Raji (cell line): ENCODE results near the gene PRKG1.

Experiments used
- POLR2A ChIP-seq: IDR thresholded peaks from 2 replicates; pipeline ENCODE4 v1.6.1; 2011; ENCODE audit warnings: low read depth, low read length, control low read depth; ENCODE audit not compliant: insufficient read depth

The PRKG1 gene

GRCh38 chr10:52245547-52245946 lies 1171.3 kb downstream of the PRKG1 start:
- no peak for TF ChIP-seq POLR2A

GRCh38 chr10:52248697-52249306 lies 1174.5 kb downstream of the PRKG1 start:
- no peak for TF ChIP-seq POLR2A

GRCh38 chr10:52249850-52250395 lies 1175.6 kb downstream of the PRKG1 start:
- no peak for TF ChIP-seq POLR2A

- TF ChIP-seq POLR2A = no peak
Measured at GRCh38 chr10:52250510-52250909, 1176.2 kb downstream of the PRKG1 start.

- no peak for TF ChIP-seq POLR2A
Measured at GRCh38 chr10:52252307-52252706, 1178.0 kb downstream of the PRKG1 start.

- TF ChIP-seq POLR2A = no peak
Measured at GRCh38 chr10:52256832-52257691, 1182.8 kb downstream of the PRKG1 start.

- no peak for TF ChIP-seq POLR2A
Measured at GRCh38 chr10:52257692-52258075, 1183.4 kb downstream of the PRKG1 start.

GRCh38 chr10:52258799-52259425 lies 1184.6 kb downstream of the PRKG1 start:
- TF ChIP-seq POLR2A = no peak

GRCh38 chr10:52259426-52259812 lies 1185.1 kb downstream of the PRKG1 start:
- no peak for TF ChIP-seq POLR2A

GRCh38 chr10:52261362-52261761 lies 1187.1 kb downstream of the PRKG1 start:
- no peak for TF ChIP-seq POLR2A

GRCh38 chr10:52265131-52265926 lies 1191.0 kb downstream of the PRKG1 start:
- no peak for TF ChIP-seq POLR2A

- TF ChIP-seq POLR2A = no peak
Measured at GRCh38 chr10:52266858-52267257, 1192.6 kb downstream of the PRKG1 start.

- TF ChIP-seq POLR2A = no peak
Measured at GRCh38 chr10:52268790-52269189, 1194.5 kb downstream of the PRKG1 start.

- no peak for TF ChIP-seq POLR2A
Measured at GRCh38 chr10:52269233-52269632, 1194.9 kb downstream of the PRKG1 start.

- no peak for TF ChIP-seq POLR2A
Measured at GRCh38 chr10:52276163-52276562, 1201.9 kb downstream of the PRKG1 start.
